GM10266 (cell line): ENCODE data around the gene SLC12A6.
A peak's percentile ranks its signal among the peaks of the same experiment; 100 is the strongest.
"Not testable (repeated sequence)": the region's sequence is repeated elsewhere in the genome, so short reads cannot be mapped to it uniquely, and the experiment has no call there.

ENCODE experiments used
- DNase-seq: peaks from one replicate; pipeline ENCODE4 v3.0.0; 2012; ENCODE audit errors: extremely low spot score
- TF ChIP-seq, protein P1 (sequence below): IDR thresholded peaks from 2 replicates; pipeline ENCODE4 v1.5.1; 2012; ENCODE audit warnings: mild to moderate bottlenecking, low read depth; ENCODE audit not compliant: control insufficient read depth, insufficient read depth; ENCODE audit errors: missing control alignments

Gene SLC12A6

GRCh38 chr15:34353627-34354026 lies 16.0 kb upstream of the SLC12A6 start:
- no peak for DNase-seq
- TF ChIP-seq, protein P1, sequence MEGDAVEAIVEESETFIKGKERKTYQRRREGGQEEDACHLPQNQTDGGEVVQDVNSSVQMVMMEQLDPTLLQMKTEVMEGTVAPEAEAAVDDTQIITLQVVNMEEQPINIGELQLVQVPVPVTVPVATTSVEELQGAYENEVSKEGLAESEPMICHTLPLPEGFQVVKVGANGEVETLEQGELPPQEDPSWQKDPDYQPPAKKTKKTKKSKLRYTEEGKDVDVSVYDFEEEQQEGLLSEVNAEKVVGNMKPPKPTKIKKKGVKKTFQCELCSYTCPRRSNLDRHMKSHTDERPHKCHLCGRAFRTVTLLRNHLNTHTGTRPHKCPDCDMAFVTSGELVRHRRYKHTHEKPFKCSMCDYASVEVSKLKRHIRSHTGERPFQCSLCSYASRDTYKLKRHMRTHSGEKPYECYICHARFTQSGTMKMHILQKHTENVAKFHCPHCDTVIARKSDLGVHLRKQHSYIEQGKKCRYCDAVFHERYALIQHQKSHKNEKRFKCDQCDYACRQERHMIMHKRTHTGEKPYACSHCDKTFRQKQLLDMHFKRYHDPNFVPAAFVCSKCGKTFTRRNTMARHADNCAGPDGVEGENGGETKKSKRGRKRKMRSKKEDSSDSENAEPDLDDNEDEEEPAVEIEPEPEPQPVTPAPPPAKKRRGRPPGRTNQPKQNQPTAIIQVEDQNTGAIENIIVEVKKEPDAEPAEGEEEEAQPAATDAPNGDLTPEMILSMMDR, result no peak

GRCh38 chr15:34352996-34353395 lies 15.4 kb upstream of the SLC12A6 start:
- DNase-seq, result not testable (repeated sequence)

GRCh38 chr15:34349769-34350168 lies 12.2 kb upstream of the SLC12A6 start:
- no peak for DNase-seq
- TF ChIP-seq, protein P1, result no peak

GRCh38 chr15:34348735-34349300 lies 11.2 kb upstream of the SLC12A6 start:
- TF ChIP-seq, protein P1, result no peak
- no peak for DNase-seq

GRCh38 chr15:34347951-34348638 lies 10.5 kb upstream of the SLC12A6 start:
- no peak for DNase-seq
- TF ChIP-seq, protein P1, result no peak

GRCh38 chr15:34342737-34343575 lies 5.4 kb upstream of the SLC12A6 start, which contains the start of the genes NOP10 and NUTM1:
Gene NOP10 (minus strand): TSS chr15:34343136. CDS start chr15:34343073, 63 bp downstream.
Gene NUTM1 (plus strand): TSS chr15:34343315. CDS start chr15:34343697, 382 bp downstream.
- TF ChIP-seq, protein P1, result peak; percentile 98
- peak; percentile 80 for DNase-seq

- DNase-seq, result not testable (repeated sequence)
Measured at GRCh38 chr15:34342213-34342736, 4.7 kb upstream of the SLC12A6 start.
